Activated T-cell treated with anti-CD3 and anti-CD28 coated beads for 48 hours (primary cell): ENCODE measurements around the gene CD247.

Source experiments
- DNase-seq: peaks from one replicate; pipeline ENCODE4 v3.0.0-alpha.2; 2020; ENCODE audit warnings: low read depth

CD247 gene

DNA sequence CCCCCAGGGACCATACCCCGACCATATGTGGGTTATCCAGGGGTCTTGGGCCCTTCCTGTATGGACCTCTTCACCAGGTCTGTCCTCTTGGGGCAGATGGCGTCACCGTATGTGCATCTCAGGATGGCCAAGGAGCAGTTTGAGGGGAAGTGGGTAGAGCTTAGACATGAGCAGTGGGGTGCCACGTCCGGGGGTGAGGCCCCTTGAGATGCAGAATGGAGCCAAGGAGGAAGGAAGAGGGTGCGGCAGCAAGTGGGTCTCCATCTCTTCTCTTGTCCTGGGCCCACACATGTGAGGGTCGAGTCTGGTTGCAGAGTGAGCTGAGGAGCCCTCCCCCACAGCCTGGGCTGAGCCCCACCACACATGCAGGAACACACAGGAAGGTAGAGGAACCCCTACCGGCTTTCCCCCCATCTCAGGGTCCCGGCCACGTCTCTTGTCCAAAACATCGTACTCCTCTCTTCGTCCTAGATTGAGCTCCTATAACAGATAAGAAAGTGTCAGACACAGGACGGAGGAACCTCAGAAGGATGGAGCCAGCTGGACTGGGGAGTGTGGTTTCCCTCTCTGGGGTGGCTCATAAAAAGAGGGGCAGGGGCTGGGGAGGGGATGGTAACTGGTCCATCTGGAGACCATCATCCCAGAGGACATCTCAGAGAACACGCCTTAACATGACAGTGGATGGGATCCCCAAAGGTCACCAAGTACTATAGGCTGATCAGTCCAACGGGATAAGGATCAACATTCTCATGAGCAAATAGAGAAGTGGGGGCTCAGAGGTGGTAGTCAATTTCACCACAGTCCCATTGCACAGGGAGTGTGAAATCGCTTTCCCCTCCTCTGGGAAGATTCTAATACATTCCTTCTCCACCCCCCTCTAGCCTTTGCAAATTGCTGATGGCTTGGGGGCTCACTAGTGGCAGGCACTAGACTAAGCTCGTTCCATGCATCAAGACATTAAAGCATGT lies 79.9 kb downstream of the CD247 start:
- no peak for DNase-seq

DNA sequence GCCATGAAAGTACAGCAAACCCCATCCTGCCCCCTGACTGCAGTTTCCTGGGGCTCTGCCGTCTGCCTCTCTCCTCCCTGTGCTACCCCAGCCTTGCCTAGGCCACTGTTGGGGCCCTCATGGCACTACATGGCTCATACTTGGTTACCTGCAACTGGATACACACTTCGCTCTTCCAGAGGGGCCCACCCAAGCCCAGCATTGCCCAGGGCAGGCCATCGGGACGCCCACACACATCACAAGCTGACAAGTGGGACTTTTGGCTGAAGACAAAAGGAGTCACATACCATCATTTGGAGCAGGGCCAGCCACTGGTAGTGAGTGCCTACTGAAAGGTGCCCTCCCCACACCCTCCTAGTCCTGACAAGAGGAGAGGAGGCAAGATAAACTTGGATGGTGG lies 82.8 kb downstream of the CD247 start:
- DNase-seq, result no peak

DNA sequence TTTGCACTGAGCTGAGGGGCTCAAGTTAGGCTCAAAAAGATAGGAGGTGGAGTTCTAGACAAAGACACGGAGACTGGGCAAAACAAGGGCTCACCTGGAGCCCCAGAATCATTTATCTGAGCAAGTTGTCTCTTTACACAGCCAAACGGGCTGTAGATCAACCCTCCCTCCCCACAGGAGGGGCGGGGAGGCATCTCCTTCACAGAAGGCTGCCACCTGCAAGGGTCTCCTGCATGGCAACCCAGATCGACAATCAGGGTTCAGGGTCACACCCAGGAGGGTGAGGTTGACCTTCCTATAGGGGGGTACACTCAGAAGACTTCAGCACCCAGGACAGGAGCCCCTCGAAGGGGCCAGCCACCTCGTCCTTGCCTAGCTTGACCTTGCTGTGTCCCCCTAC lies 84.0 kb downstream of the CD247 start:
- DNase-seq, result no peak

DNA sequence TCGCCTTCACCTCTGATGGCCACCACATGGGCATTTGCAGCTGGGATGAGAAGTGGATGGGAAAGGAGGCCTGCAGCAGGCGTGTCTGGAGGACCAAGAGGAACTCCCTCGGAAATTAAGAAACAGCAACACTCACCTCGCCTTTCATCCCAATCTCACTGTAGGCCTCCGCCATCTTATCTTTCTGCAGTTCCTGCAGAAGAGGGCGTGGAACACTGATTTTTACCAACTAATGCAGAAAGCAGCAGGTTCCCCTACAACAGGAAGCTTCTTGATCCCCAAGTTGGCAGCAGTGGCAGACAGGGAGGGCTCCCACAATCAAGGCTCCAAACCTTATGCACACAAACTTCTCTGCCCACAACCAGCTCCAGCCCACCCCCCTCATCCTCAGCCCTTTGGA lies 84.4 kb downstream of the CD247 start:
- DNase-seq, result no peak

DNA sequence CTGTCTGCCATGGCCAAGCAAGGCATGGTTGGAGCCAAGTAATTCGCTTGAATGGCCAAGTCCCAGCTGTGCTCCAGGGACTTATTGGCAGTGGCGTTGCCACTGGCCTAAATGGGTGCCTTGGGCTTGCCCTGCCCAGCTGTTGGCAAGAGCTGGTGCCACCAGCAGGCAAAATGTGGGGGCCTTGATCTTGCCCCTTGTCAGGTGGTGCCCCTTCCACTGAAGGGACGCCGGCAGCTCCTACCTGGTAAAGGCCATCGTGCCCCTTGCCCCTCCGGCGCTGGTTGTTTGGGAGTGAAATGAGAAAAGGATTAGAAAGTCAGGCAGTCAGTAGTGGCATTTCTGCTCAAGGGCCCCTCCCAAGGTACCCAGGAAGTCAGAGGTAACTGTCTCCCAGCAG lies 85.5 kb downstream of the CD247 start:
- no peak for DNase-seq

DNA sequence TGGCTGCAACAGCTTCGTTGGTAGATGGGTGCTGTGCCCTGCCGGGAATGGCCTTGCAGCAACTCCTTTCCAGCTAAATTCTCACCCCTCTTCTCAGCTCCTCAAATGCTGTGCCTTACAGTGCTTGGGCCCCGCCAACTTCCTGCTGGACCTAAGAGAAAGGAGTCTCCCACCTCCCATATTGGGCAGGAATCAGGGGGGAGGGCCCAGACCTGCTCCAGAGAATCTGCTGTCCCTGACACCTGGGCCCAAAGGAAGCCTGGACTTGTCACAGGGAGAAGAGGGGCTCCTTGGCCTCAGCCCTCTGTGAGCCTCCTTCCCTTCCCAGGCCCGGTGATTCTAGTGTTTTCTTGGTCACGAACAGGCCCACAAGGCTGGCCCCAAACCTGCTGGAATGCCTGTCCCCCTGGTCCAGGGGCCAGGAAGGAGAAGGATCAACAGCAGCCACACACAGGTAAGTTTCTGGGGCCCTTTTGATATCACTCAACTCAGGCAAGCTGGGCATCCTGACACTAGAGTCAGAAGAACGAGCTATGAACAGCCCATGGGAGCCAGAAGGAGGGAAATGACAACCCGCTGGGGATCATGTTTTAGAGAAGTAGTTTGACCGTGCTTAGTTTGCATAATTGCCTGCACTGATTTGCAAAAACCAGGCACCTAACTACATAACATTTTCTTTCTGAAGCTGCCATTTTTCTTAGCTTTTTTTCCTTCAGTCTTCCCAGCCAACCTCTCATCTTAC lies 86.2 kb downstream of the CD247 start:
- no peak for DNase-seq

DNA sequence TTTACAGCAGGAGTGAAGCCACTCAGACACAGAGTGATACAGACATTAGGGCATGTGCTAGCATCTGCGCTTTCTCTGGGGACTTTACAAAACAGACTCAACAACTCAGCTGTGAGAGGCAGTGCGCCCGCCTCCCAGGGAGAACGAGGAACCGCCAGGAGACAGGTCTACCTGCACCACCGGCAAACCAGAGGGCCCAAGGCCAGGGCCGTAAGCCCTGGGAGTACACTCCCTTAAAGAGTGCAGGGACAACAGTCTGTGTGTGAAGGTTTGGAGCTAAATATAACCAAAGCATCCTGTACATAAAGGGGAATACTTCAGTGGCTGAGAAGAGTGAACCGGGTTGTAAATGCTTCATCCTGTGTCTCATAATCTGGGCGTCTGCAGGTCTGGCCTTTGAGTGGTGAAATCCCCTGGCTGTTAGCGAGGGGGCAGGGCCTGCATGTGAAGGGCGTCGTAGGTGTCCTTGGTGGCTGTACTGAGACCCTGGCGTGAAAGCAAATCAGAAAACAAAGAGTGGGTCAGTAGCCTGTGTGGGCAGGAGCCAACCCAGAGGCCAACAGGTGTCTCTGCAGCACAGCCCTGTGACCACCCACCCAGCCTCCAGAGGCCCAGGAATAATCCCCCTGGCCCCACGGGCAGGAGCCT lies 86.9 kb downstream of the CD247 start:
- DNase-seq, result no peak

DNA sequence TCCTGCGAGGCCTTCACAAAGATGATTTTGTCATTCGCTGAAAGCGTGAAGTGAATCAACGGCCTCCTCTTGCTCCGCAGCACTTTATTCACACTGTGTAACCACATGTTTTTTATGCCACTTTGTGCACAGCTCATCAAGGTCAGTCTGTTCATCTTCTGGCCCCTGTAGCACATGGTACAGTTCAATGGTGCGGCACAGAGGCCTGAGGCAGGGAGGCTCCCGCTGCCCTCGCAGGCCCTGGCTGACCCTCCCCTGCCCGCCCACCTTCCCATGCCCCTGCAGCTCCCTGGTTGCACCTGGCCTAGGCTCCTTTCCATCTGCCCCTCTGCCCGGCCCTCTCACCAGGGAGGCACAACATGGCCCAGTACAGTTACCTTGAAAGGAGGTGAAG lies 87.5 kb downstream of the CD247 start:
- DNase-seq, result no peak

DNA sequence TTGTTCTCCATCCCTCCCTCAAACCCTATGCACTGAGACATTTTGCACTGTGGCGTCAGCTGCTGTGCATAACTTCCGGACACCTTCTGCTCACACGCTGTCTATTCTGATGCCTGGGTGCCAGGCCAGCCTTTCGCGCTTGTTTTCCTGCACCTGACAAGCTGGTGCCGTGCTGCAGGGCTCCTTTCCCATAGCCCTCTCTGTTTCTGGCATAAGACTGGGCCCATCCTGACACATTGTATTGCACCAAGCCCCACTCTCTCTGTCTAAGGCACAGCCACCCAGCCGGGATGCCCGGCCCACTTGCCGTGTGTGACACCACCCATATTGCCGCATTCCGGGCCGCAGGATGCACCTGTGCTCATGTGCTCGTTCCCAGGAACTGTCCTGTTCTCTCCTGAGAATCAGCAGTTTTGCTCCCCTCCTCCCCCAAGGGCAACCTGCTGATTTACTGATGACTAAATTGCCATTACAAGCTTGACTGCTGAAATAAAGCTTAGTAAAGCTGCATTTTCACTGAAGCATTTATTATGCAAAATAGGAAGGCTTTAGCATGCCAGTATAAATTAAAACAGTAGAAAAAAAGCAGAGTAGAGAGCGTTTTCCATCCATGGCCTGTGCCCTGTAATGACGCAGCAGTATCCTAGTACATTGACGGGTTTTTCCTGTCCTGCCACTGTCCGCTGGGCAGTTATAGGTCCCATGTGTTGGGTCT lies 88.0 kb downstream of the CD247 start:
- no peak for DNase-seq

DNA sequence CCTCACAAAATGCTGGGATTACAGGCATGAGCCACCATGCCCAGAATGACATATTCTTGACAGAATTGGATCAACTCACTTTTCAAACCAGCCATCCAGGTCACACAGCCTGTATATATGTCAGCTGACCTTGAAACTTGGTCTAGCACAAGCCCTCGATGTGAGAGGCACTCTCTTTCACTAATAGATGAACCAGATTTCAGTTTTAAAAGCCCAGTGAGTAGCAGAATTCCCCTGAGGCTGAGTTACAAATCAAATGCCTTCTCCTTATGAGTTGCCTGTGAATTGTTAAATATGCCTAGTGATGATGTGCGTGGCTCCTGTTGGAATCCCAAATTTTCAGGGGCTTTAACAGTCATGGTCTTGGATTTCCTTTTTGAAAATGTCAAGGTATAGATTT lies 88.7 kb downstream of the CD247 start:
- DNase-seq, result no peak

DNA sequence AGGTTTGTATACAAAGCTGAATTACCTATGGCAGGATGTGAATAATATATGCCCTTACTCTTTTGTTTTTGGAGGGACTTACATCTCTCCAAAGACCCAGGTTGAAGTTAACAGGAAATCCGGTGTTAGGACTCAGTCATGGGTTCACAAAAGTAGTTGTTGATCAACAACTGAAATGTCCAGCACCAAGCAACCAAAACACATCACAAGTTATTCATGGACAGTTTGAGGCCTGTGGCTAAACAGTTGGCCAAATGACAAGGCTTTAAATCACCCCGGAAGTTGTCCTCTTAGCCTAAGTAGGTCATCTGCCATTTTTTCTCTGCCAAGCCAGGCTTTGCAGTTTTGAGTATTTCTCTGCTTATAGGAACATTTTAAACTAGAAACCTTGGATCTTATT lies 89.9 kb downstream of the CD247 start:
- DNase-seq, result no peak

DNA sequence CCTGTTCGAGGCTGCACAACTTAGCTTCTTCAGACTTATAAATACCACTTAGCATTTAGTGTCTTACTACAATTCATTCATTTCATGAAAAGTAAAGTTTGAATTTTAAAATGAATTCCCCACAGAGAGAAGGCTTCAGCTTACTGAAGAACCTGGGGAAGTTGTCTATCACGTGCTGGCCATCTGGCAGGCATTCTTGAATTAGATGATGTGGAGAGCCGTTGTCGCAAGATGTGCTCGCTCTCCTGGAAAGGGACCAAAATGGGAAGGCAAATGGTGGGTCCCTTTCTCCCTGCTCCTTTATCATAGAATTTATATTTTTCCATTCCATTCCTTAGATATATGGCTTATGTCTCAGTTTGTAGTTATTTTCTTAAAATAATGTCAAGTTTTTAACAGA lies 90.5 kb downstream of the CD247 start:
- DNase-seq, result no peak

DNA sequence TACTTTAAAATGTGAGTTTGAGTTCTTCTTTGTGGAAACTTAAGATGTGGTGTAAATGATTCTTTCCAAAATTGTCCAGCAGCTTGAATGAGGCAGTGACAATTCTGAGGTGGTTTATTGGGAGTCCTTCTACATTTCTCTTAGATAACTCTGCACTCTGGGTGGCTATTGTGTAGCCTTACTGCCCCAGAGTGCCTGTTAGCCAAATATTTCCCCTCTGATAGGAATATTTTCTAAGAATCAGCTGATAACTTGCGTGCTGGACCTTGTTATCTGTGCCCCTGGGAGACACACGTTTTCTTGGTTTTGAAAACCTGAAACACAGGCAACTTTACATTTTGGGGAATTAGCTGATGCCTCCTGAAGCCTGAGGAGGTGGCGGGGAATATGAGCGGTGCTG lies 91.6 kb downstream of the CD247 start:
- DNase-seq, result no peak

DNA sequence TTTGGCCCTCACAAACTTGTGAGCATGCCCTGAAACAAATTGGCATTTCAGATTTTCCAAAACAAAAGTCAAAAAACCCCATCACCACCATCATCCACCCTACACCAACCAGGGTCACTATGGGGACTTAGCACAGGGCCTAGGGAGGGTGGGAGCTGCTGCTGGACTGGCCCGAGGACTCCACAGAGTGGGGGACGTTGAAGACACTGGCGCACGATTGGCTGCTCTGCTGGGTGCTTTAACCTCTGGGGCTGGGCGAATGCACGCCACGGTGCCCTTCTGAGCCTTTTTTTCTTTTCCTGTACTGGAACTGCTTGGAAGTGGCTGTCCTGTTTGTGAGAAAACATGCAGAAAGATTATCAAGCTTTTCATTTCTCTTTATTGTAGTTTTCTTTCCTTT lies 92.8 kb downstream of the CD247 start:
- DNase-seq, result no peak

DNA sequence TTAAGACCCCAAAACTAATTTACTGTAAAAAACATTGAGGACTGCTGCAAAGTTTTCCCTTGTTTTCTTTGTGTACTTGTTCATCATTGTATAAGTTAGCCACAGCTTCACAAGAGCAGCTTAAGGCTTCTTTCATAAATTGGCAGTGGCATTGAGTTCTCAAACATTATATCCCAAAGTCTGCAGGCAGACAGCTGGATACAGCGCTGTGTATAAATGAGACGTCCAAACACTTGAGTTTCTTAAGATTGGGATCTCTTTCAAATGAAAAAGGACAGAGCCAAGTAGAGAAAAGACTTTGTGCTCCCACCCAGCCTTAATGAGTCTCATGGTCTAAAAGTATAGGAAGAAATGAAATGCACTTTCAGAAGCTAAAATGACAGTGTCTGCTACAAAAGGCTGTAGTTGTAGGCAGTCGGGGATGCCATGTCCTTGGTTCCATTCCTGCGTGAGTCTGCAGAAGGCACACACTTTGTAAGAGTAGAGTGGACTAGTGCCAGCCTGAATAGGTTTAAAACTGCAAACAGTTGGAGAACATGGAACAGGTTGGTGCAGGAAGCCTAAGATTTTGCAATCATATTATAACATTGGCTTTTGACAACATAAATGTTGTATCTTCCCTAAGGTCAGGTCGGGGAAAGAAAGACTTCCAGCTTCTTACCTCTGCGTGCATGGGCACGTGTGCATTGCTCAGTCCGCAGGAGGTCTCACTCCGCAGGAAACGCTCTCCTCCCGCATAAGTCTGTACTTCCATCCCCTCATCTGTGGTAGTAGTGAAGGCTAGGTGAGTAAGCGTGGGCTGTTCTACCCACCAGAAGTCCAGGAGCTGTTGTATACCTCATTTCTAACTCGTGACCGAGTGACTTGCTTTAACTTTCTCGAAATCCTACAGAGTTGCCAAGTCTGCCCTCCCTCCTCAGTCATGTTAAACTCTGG lies 94.4 kb downstream of the CD247 start:
- DNase-seq, result no peak

DNA sequence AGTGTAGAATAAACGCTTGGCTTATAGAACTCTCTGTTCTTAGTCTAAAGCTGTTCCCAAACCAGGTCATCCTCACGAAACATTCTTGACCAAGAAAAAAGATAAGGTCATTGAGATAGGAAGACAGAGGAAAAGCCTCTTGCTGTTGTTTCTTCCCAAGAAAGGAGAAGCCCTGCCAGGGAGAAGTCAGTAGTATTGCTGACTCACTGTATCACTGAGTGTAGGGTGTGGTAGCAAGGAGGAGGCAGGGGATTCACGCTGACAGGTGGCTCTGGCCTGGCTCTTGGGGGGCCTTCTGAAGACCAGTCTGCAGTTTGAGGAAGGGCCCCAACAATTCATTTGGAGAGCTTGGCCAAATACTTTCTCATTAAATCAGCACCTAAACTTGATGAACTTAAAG lies 97.8 kb downstream of the CD247 start:
- no peak for DNase-seq

DNA sequence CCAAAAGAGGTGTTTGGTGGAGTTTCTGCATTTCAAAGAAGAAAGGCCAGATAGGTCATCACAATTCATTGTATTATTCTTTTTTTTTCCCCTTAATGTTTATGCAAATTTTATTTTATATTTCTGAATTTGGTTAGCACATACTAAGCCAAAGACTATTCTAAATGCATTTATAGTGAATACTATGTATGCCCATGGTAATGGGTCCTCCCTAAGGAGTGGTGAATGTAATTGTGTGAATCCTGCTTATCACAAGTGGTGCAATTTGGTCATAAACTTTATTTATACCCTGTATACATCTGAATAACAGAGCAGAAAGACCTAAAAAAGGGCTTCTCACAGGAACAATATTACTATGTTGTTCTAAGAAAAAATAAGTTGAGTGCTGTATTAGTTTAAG lies 99.1 kb downstream of the CD247 start:
- no peak for DNase-seq

DNA sequence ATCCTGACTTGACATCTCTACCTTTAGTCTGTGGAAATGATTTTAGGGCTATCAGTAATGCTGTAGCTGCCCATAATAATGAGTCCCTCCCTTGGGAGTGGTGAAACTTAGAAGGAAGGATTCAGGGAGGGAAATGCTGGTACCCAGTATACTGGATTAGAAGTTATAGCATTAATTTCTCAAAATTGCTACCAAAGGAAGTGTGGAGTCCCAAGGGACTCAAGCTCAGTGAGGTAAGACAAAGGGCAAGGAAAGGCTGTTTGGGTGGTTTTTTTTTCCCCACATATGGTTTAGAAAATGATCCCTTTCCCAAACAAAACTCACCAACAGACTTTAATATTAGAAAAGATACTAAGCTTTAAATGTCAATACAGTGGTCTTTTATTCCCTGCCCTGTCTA lies 99.9 kb downstream of the CD247 start:
- no peak for DNase-seq

DNA sequence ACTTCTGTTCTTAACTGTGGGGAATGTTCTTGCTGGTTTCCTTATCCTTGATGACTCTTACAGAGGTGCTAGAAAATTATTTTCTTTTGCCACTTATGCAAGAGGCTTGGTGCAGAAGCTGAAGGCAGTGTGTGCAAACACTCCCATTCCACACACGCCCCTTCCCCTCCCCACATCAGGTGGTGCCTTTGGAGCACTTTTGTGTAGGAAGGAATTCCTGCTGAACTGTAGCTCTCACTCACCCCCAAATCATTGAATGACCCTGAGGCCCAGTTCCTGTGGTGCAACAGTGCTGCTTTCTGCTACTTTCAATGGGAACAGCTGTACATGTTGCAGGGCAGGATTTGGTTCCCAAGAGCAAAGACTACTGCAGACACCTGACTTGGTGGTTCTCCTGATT lies 101.8 kb downstream of the CD247 start:
- DNase-seq, result no peak

DNA sequence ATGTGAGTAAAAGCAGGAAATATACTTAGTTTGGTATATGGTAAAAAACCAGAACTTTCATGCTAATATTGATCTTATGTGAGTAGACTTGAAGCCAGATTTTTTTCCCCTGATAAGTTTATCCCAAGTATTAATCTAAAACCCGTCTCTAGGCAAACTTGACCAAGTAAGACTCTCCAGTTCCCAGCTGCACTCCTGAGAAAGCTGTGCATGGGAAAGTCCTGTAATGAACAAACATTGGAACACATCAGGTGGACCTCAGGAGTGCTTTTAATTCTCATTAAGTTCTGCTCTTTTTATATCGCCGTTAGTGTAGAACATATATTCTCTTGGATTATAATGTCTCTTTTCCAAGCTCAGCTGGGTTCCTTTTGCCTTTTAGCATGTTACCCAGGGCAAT lies 105.0 kb downstream of the CD247 start:
- no peak for DNase-seq

DNA sequence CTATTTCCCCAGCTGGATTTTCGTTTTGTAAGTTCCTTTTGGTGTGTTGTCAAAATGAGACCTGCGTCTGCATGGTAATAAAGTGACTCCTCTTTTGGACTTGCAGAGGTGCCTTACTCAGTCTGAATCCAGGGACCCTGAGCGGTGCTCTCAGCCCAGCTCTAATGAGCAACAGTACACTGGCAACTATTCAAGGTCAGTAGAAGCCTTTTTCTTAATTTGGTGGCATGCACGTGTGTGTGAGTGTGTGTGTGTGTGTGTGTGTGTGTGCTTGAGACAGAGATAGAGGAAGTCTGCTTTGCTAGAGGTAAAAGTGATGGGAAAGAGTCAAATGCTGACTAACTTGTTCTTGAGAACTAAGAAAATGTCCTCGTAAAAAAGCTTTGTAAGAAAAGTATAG lies 105.4 kb downstream of the CD247 start:
- DNase-seq, result no peak
